Astrocyte of the cerebellum (primary cell): ENCODE results near the gene PTGIR.
A peak's percentile ranks its signal among the peaks of the same experiment; 100 is the strongest.

ENCODE experiments used
- DNase-seq: peaks from one replicate; pipeline ENCODE4 v3.0.0-alpha.2; 2011; ENCODE audit warnings: low read depth
- H3K4me3 ChIP-seq: 2 replicates; pipeline ENCODE4 v1.5.1; 2011; ENCODE audit warnings: mild to moderate bottlenecking, low read depth, low read length, moderate library complexity
- in situ Hi-C: cut with HindIII; loops from 2 replicates; pipeline ENCODE4 v1.10.0; 2017; ENCODE audit warnings: low sequenced_read_pairs
- TF ChIP-seq, protein P1 (sequence below): IDR thresholded peaks from 2 replicates; pipeline ENCODE4 v1.5.1; 2012; ENCODE audit warnings: low read length, low read depth, moderate library complexity, mild to moderate bottlenecking; ENCODE audit errors: missing control alignments

The PTGIR gene

DNA sequence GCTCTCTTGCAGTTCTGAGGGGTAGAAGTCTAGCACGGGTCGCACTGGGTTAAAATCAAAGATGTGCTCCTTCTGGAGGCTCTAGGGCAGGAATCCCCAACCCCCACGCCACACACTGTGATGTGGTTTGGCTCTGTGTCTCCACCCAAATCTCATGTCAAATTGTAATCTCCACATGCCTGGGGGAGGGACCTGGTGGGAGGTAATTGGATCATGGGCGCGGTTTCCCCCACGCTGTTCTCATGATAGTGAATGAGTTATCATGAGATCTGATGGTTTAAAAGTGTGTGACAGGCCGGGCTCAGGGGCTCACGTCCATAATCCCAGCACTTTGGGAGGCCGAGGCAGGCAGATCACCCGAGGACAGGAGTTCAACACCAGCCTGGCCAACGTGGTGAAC lies 50.4 kb downstream of the PTGIR start:
- no peak overlapping the region for H3K4me3 ChIP-seq
- TF ChIP-seq, protein P1, sequence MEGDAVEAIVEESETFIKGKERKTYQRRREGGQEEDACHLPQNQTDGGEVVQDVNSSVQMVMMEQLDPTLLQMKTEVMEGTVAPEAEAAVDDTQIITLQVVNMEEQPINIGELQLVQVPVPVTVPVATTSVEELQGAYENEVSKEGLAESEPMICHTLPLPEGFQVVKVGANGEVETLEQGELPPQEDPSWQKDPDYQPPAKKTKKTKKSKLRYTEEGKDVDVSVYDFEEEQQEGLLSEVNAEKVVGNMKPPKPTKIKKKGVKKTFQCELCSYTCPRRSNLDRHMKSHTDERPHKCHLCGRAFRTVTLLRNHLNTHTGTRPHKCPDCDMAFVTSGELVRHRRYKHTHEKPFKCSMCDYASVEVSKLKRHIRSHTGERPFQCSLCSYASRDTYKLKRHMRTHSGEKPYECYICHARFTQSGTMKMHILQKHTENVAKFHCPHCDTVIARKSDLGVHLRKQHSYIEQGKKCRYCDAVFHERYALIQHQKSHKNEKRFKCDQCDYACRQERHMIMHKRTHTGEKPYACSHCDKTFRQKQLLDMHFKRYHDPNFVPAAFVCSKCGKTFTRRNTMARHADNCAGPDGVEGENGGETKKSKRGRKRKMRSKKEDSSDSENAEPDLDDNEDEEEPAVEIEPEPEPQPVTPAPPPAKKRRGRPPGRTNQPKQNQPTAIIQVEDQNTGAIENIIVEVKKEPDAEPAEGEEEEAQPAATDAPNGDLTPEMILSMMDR = no peak
- no peak for DNase-seq
- in situ Hi-C loops = no loop called here

DNA sequence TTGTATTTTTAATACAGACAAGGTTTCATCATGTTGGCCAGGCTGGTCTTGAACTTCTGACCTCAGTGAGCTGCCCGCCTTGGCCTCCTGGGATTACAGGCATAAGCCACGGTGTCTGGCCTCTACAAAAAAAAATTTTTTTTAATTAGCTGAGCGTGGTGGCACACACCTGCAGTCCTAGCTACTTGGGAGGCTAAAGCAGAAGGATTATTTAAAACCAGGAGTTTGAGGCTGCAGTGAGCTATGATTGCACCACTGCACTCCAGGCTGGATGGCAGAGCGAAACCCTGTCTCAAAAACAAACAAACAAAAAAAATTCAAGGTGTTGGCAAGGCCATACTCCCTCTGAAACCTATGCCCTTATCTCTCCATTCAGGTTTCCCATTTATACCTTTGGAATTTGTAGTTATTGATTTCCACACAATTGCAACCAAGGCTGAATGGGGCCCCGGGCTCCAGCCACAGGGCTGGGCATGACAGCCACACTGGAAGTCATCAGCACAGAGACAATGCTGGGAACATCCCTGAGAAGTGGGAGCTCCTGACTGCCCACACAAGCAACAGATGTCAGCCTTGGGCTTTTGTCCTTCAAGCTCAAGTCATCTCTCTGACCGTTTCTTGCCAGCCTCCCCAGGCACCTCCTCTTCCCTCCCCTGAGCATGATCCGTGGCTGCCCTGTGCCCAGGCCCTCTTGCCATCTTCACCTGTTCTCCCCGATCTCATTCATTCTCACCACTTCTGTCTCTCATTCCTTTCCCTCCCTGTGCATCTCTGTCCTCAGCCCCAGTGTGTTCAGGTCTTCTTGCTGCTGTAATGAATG lies 51.0 kb downstream of the PTGIR start:
- no peak for DNase-seq
- TF ChIP-seq, protein P1 = no peak
- in situ Hi-C loops = no loop called here
- H3K4me3 ChIP-seq = no peak overlapping the region

DNA sequence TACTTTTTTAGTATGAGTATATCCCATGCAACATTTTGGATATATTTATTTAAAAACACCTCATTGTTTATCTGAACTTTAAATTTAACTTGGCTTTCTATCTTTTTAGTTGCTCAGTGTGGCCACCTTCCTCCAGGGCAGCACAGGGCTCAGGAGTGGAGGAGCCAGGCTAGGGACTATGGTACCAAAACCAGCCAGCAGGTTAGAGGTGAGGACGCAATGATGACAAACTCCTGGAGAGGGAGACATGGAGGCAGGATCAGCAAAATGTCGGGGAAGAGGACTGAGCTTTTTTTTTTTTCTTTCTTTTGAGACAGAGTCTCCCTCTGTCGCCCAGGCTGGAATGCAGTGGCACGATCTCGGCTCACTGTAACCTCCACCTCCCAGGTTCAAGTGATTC lies 53.4 kb downstream of the PTGIR start:
- H3K4me3 ChIP-seq = no peak overlapping the region
- DNase-seq = no peak
- in situ Hi-C loops = no loop called here
- TF ChIP-seq, protein P1 = peak; percentile 29
